GM21447 (cell line): ENCODE data around the gene COL6A6.

Experiments
- ATAC-seq: cut with Tn5 transposase; IDR thresholded peaks from one replicate; pipeline ENCODE4 v1.9.1; 2021; ENCODE audit not compliant: unreplicated experiment

COL6A6 gene, protein sequence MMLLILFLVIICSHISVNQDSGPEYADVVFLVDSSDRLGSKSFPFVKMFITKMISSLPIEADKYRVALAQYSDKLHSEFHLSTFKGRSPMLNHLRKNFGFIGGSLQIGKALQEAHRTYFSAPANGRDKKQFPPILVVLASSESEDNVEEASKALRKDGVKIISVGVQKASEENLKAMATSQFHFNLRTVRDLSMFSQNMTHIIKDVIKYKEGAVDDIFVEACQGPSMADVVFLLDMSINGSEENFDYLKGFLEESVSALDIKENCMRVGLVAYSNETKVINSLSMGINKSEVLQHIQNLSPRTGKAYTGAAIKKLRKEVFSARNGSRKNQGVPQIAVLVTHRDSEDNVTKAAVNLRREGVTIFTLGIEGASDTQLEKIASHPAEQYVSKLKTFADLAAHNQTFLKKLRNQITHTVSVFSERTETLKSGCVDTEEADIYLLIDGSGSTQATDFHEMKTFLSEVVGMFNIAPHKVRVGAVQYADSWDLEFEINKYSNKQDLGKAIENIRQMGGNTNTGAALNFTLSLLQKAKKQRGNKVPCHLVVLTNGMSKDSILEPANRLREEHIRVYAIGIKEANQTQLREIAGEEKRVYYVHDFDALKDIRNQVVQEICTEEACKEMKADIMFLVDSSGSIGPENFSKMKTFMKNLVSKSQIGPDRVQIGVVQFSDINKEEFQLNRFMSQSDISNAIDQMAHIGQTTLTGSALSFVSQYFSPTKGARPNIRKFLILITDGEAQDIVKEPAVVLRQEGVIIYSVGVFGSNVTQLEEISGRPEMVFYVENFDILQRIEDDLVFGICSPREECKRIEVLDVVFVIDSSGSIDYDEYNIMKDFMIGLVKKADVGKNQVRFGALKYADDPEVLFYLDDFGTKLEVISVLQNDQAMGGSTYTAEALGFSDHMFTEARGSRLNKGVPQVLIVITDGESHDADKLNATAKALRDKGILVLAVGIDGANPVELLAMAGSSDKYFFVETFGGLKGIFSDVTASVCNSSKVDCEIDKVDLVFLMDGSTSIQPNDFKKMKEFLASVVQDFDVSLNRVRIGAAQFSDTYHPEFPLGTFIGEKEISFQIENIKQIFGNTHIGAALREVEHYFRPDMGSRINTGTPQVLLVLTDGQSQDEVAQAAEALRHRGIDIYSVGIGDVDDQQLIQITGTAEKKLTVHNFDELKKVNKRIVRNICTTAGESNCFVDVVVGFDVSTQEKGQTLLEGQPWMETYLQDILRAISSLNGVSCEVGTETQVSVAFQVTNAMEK (N-terminal part only)

DNA sequence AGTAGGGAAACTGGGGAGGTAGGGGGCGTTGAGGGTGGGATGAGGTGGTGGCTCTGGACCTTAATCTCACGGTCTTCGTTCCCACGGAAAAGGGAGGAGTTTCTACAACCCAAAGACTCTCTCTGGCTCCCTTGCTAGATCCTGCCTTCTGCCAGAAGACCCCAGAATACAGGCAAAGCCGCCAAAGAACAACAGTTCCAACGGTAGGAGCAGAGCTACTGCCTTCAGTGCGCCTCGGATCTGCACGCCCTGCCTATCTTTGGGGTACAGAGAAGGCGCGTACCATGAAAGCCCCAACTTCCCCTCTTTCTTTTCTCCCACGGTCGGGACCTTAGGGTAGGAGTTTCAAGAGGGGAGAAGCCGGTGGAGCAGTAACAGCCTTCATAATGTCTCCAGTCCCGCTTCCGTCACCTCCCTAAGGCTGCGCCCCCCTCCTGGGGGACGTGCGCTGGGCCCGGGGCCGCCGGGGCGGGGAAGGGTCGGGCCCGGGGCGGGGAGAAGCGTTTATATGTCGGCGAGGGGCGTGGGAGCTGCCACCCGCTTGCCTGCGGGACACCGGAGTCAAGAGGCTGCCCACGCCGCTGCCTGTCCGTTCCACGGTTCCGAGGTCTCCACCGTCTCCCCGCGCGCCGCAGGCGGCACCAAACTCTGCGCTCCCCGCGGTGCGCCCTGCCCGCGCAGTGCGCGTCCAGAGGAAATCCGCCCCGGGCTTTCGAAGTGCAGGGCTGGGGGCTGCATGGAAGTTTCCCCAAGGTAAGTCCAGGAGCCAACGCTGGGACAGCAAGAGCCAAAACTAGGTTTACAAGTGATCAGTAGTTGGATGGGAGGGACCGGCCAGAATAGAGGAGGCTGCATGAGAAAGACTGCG, at the start of gene COL6A6:
Gene COL6A6 (plus strand): TSS at position 533 of the 868 bp plus-strand sequence. CDS start 43,188 bp downstream, outside the sequence.
- ATAC-seq: no peak

- ATAC-seq: no peak
Observed at GRCh38 chr3:130468311-130468710, 48.7 kb upstream of the COL6A6 start.

DNA sequence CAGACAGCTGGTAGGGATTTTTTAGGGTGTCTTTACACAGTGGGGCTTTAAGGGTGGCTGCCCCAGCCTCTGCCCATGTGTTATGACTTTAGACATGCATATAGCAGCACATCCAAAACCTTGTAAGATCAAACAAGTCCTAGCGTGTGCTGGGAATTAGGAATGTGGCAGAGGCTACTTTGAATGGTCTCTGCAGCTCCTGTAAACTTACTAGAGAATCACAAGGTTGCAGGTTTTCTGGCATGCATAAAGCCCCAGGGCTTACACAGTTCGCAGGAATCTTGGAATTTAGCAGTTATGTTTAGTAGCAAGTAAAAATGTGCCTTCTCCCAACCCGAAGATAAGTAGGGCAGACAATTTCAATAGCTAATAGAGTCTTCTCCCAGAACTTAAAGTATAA, 46.9 kb upstream of the COL6A6 start:
- no peak for ATAC-seq

- no peak for ATAC-seq
Observed at GRCh38 chr3:130473416-130473815, 43.6 kb upstream of the COL6A6 start.

GRCh38 chr3:130480736-130481135, 36.2 kb upstream of the COL6A6 start:
- ATAC-seq: no peak

DNA sequence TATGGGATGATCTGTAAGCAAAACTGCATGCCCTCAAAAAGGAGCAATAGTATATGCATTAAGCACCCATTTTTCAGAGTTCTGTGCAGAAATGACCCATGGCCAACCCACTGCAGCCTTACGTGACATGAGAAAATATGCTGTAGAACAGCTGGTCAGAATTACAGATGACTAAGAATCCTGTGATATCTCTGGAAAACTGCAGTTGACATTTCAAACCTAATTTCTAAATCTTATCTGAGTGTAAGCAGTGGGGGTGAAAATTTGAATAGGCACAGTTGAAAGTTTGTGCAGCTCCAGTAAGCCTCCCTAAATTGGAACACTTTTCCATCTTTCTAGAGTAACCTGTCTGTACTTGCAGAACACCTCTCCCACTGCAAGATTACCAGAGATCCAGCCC, 28.7 kb upstream of the COL6A6 start:
- ATAC-seq: no peak

DNA sequence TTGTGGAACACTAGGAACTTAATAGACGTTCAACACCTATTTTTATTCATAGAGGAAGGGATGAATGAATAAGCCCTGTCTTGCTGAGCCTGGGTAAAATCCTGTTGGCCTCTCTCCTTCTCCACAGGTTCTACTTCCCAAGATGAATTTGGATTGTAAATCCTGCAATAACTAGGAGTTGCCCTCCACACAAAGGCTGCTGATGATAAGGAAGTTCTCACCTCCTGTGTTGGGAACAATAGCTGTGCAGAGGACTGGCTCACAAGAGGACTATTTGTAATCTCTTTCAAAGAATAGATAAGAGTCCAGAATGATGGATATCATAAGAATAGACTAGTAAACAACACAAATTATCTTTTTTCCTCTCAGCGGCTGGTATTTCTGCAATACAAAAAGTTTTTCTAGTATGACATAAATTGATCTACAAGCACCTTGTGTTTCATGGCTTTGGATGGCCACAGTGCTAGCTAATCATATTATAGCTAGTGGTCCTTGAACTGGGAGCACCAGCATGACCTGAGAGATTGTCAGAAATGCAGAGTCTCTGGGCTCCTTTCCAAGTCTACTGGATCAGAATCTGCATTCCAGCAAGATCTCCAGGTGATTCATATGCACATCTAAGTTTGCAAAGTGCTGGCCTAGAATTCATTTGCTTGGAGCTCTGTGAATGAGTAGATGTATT, 28.1 kb upstream of the COL6A6 start:
- ATAC-seq: no peak

DNA sequence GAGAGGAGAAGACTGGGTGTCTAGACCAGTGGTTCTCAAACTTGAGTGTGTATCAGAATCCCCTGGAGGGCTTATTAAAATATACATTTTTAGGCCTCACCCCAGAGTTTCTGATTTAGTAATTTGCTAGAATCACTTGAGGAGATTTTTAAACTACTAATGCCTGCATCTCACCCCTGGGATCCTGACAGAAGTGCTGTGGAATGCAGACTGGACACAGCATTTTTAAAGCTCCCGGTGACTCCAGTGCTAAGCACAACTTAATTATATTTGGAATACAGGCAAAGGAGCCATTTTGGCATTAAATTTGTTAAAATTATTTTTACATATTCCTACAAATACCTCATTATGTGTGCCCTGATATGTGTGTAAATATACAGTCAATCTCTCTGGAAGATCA, 26.7 kb upstream of the COL6A6 start:
- ATAC-seq: no peak

DNA sequence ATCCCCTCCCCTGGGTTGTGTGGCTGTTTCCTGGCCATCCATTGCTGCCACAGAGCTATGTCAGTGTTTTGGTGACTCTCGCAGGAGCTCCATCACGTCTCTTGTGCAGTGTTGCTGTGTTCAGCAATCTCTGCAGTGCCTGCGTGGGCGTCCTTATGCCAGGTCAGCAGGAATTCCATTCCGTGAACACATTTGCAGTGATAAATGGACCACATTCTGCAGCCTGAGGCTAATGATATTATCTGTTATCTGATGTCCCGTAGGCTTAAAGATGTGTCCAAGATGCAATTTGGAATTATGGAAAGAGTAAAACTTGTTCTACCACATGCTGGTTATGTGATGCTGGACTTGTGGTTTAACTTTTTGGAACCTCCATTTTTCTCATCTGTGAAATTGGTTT, 25.5 kb upstream of the COL6A6 start:
- no peak for ATAC-seq

DNA sequence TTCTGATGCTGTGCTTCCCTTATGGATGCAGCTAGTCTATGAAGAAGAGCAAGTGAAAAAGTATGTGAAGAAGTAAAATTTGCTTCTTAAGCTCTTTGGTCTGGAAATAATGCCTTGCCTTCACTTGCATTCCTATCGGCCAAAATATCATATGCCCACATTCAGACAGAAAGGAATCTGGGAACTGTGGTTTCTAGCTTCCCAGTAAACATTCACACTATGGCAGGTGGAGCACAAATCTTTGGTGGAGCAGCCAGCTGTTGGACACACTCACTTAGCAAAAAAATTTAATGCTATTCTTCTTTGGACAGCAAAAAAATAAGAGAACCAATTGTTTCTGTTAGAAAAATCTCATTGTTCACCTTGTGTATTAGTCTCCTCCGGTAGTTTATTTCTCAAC, 12.3 kb upstream of the COL6A6 start:
- no peak for ATAC-seq

DNA sequence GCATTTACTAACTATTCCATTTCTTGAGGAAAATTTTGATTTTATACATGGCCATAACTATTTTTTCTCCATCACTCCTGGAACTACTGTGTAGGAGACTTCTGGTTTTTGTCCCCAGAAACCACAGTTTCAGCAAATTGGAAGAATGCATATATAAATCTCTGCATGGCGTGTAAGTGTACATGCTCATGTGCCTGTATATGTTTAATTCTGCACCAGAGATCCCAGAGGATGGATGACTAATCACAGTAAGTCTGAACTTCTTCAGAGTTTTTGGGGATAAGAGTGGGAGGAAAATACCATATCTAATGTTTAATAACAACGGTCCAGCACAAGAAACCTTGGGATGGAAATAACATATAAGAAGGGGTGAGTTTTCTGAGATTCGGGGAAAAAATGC, 10.9 kb upstream of the COL6A6 start:
- no peak for ATAC-seq

- ATAC-seq: no peak
Observed at GRCh38 chr3:130507746-130508145, 9.2 kb upstream of the COL6A6 start.

GRCh38 chr3:130509008-130509407, 8.0 kb upstream of the COL6A6 start:
- ATAC-seq: no peak

DNA sequence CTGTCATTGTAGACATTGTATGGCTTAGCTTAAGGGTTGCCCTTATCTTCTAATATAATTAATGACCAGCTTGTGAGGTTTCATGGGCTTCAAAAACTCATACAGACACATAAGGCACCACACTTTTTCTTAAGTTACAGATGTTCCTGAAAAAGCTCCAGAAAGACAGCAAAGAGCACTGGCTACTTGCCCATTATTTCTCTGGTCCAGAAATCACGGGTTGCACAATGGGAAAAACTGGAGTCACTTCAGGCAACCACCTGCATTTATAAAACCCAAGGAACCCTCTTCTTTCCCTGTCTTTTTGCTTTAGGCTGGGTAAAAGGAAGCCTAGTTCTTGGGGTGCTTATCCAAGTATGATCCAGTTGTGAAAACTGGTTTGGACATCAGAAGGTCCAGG, 2.3 kb upstream of the COL6A6 start:
- ATAC-seq: no peak

- no peak for ATAC-seq
Observed at GRCh38 chr3:130515755-130516154, 1.2 kb upstream of the COL6A6 start.

GRCh38 chr3:130517602-130518001, 625 bp downstream of the COL6A6 start:
- ATAC-seq: no peak

- no peak for ATAC-seq
Observed at GRCh38 chr3:130519754-130520153, 2.8 kb downstream of the COL6A6 start.

- ATAC-seq: no peak
Observed at GRCh38 chr3:130522399-130522798, 5.4 kb downstream of the COL6A6 start.

GRCh38 chr3:130527426-130527825, 10.4 kb downstream of the COL6A6 start:
- ATAC-seq: no peak

DNA sequence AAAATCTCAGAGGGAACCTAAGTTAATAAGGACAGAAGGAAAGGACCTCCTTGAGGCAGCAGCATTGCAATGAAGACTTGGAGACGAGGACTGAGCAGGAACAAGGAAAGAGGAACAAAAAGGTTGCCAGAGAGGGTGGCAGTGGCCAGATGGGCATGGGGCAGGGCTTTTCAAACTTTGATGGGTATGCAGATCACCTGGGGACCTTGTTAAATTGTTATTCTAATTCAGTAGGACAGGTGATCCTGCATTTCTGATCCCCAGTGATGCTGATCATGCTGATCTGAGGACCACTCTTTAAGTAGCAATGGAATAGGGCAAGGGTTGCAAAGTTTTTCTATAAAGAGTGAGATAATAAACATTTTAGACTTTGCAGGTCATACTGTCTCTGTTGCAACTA, 11.1 kb downstream of the COL6A6 start:
- no peak for ATAC-seq
